ENCODE measurements around the gene TMPRSS4. TPM values are rescaled to one million over a fixed set of nuclear protein-coding genes. Genes with fewer than 3 reads are reported as not detected.

TMPRSS4 gene
- total RNA-seq, 1 experiment from 2014 or later: 99.9 TPM

- CTCF ChIA-PET: no interaction called here
- Mint-ChIP-seq H3K4me1 (ENCODE audit: low read depth, unreplicated experiment) (no peaks in the 10 kb centered on the region), H3K36me3 (ENCODE audit: insufficient read depth, unreplicated experiment) (peaks cover 5% of the 10 kb centered on the region), H3K4me3 (ENCODE audit: low read depth, unreplicated experiment) (no peak overlapping the region), H3K9me3 (ENCODE audit: low read depth, unreplicated experiment) (no peaks in the 10 kb centered on the region), H3K27me3 (ENCODE audit: unreplicated experiment) (no peaks in the 10 kb centered on the region), H3K27ac (ENCODE audit: unreplicated experiment) (no peak overlapping the region)
- no peak for TF ChIP-seq CTCF (IDR thresholded peaks at IDR 0.05; ENCODE audit: unreplicated experiment)
- intact Hi-C loops (cut with micrococcal nuclease; ENCODE audit: unreplicated experiment): no loop called here
- DNase-seq: no peak
- no TSS peak for BruUV-seq (replicated peaks)
Measured at GRCh38 chr11:118084247-118084646, 7.4 kb downstream of the TMPRSS4 start.

- no peak for DNase-seq
- Mint-ChIP-seq H3K4me3 (ENCODE audit: low read depth, unreplicated experiment) (no peak overlapping the region), H3K27ac (ENCODE audit: unreplicated experiment) (no peak overlapping the region), H3K9me3 (ENCODE audit: low read depth, unreplicated experiment) (no peaks in the 10 kb centered on the region), H3K27me3 (ENCODE audit: unreplicated experiment) (no peaks in the 10 kb centered on the region), H3K36me3 (ENCODE audit: insufficient read depth, unreplicated experiment) (peaks cover 5% of the 10 kb centered on the region), H3K4me1 (ENCODE audit: low read depth, unreplicated experiment) (no peaks in the 10 kb centered on the region)
- CTCF ChIA-PET: no interaction called here
- no TSS peak for BruUV-seq (replicated peaks)
- no peak for TF ChIP-seq CTCF (IDR thresholded peaks at IDR 0.05; ENCODE audit: unreplicated experiment)
- intact Hi-C loops (cut with micrococcal nuclease; ENCODE audit: unreplicated experiment): no loop called here
Measured at GRCh38 chr11:118084656-118085055, 7.8 kb downstream of the TMPRSS4 start.

- Mint-ChIP-seq H3K36me3 (ENCODE audit: insufficient read depth, unreplicated experiment) (peaks cover 9% of the 10 kb centered on the region), H3K4me1 (ENCODE audit: low read depth, unreplicated experiment) (peaks cover 8% of the 10 kb centered on the region), H3K27ac (ENCODE audit: unreplicated experiment) (no peak within 1 kb of the TSS), H3K27me3 (ENCODE audit: unreplicated experiment) (no peaks in the 10 kb centered on the region), H3K9me3 (ENCODE audit: low read depth, unreplicated experiment) (no peaks in the 10 kb centered on the region), H3K4me3 (ENCODE audit: low read depth, unreplicated experiment) (no peak within 1 kb of the TSS)
- CTCF ChIA-PET: no interaction called here
- BruUV-seq (replicated peaks): no TSS peak
- TF ChIP-seq CTCF (IDR thresholded peaks at IDR 0.05; ENCODE audit: unreplicated experiment): no peak
- intact Hi-C loops (cut with micrococcal nuclease; ENCODE audit: unreplicated experiment): no loop called here
- DNase-seq: no peak
Measured at GRCh38 chr11:118086913-118087768, 10.3 kb downstream of the TMPRSS4 start, which contains the start of gene SMIM35. Gene SMIM35, minus strand, starts transcription at chr11:118086963. Its CDS starts 206 bp downstream, at chr11:118086757.

- CTCF ChIA-PET: no interaction called here
- Mint-ChIP-seq H3K27ac (ENCODE audit: unreplicated experiment) (no peak overlapping the region), H3K36me3 (ENCODE audit: insufficient read depth, unreplicated experiment) (peaks cover 9% of the 10 kb centered on the region), H3K9me3 (ENCODE audit: low read depth, unreplicated experiment) (no peaks in the 10 kb centered on the region), H3K4me3 (ENCODE audit: low read depth, unreplicated experiment) (no peak overlapping the region), H3K4me1 (ENCODE audit: low read depth, unreplicated experiment) (peaks cover 11% of the 10 kb centered on the region), H3K27me3 (ENCODE audit: unreplicated experiment) (no peaks in the 10 kb centered on the region)
- no peak for DNase-seq
- intact Hi-C loops (cut with micrococcal nuclease; ENCODE audit: unreplicated experiment): no loop called here
- no peak for TF ChIP-seq CTCF (IDR thresholded peaks at IDR 0.05; ENCODE audit: unreplicated experiment)
- no TSS peak for BruUV-seq (replicated peaks)
Measured at GRCh38 chr11:118087931-118088330, 11.1 kb downstream of the TMPRSS4 start.
